HCT116 (cell line): ENCODE results near the gene COX7A2L. TPM values are rescaled to one million over a fixed set of nuclear protein-coding genes. Genes with fewer than 3 reads are reported as not detected.

Source experiments
- ATAC-seq: fragments of 200-7000 bp; cut with Tn5 transposase; 2 replicates; pipeline ENCODE4 v1.9.1; 2020; ENCODE audit warnings: mild to moderate bottlenecking, moderate library complexity
- BruUV-seq: library from RNA; stranded (reverse); fragments of 400-500 nt; replicated peaks from 2 replicates; lab custom pipeline; 2021; lab: Mats Ljungman, UMichigan
- CTCF ChIA-PET: fragments of 300-600 bp; sonication (Branson Sonifier 250); formaldehyde crosslinking; loops from one replicate; lab custom pipeline; 2021; ENCODE audit warnings: antibody characterized with exemption; lab: Charles Lee
- POLR2A ChIA-PET: fragments of 300-600, 350-600 bp; sonication (Branson Sonifier 250); formaldehyde crosslinking; loops from one replicate; lab custom pipeline; 2021; ENCODE audit warnings: antibody characterized with exemption; lab: Charles Lee
- RAD21 ChIA-PET, 2 experiments: fragments of 300-600 bp; sonication (Branson Sonifier 250); formaldehyde crosslinking; loops; one replicate each; lab custom pipeline; 2023; ENCODE audit warnings: low total read pairs in 2 of 2; ENCODE audit not compliant: uncharacterized antibody in 2 of 2, unreplicated experiment in 2 of 2, low non-redundant PET in 1 of 2; lab: Charles Lee
- DNase-seq: peaks from one replicate; pipeline ENCODE4 v3.0.0-alpha.2; 2010; ENCODE audit warnings: low read depth, low spot score
- H2AFZ ChIP-seq: fragments of 200-600 bp; shearing (Covaris generic), sonication (generic); 2 replicates; pipeline ENCODE4 v1.6.1; 2017; ENCODE audit warnings: low read depth, mixed run types, mixed read lengths, antibody characterized with exemption, low read length; ENCODE audit not compliant: poor library complexity, severe bottlenecking
- H3K27ac ChIP-seq: 2 replicates; pipeline ENCODE4 v1.5.1; 2012; ENCODE audit warnings: low read depth, low read length
- H3K27me3 ChIP-seq: fragments of 200-600 bp; sonication (generic); 2 replicates; pipeline ENCODE4 v1.6.1; 2016; ENCODE audit warnings: mixed run types, low read length, mixed read lengths; ENCODE audit not compliant: insufficient read depth
- H3K36me3 ChIP-seq, 2 experiments: fragments of 200-500 bp in 1 of 2; fragments of 200-600 bp in 1 of 2; sonication (Bioruptor generic) in 1 of 2; sonication (generic) in 1 of 2; 2 replicates each; pipeline versions ENCODE4 v1.5.1 to v1.6.1; 2014 to 2016; ENCODE audit warnings: low read length in 2 of 2, inconsistent platforms in 1 of 2, mixed read lengths in 1 of 2, mixed run types in 1 of 2; ENCODE audit not compliant: insufficient read depth in 2 of 2, control insufficient read depth in 1 of 2
- H3K4me1 ChIP-seq, 2 experiments: fragments of 200-600 bp in 1 of 2; sonication (generic) in 1 of 2; 2 replicates each; pipeline versions ENCODE4 v1.5.1 to v1.6.1; 2012 to 2017; ENCODE audit warnings: low read length in 2 of 2, inconsistent platforms in 1 of 2, mild to moderate bottlenecking in 1 of 2, mixed read lengths in 1 of 2, mixed run types in 1 of 2, moderate library complexity in 1 of 2; ENCODE audit not compliant: insufficient read depth in 2 of 2, control insufficient read depth in 1 of 2
- H3K4me2 ChIP-seq: fragments of 200-600 bp; sonication (generic); 2 replicates; pipeline ENCODE4 v1.6.1; 2017; ENCODE audit warnings: mixed run types, low read length, mixed read lengths
- H3K4me3 ChIP-seq, 2 experiments: fragments of 200-600 bp in 1 of 2; sonication (generic) in 1 of 2; replicated peaks in 1 of 2; 2 replicates each; pipeline ENCODE4 v1.5.1; 2011 to 2016; ENCODE audit warnings: low read length in 2 of 2, control low read depth in 1 of 2, low read depth in 1 of 2, mild to moderate bottlenecking in 1 of 2, mixed read lengths in 1 of 2, mixed run types in 1 of 2
- H3K79me2 ChIP-seq: fragments of 200-600 bp; sonication (generic); 2 replicates; pipeline ENCODE4 v1.6.1; 2017; ENCODE audit warnings: mild to moderate bottlenecking, mixed run types, low read length, moderate library complexity, mixed read lengths; ENCODE audit not compliant: insufficient read depth
- H3K9ac ChIP-seq: fragments of 200-600 bp; sonication (generic); 2 replicates; pipeline ENCODE4 v1.6.1; 2016; ENCODE audit warnings: low read length, mixed read lengths
- H3K9me2 ChIP-seq: fragments of 200-600 bp; sonication (generic), shearing (Covaris generic); 2 replicates; pipeline ENCODE4 v1.6.1; 2017; ENCODE audit warnings: mixed run types, mild to moderate bottlenecking, moderate library complexity; ENCODE audit not compliant: insufficient read depth
- H3K9me3 ChIP-seq, 2 experiments: fragments of 200-500 bp in 1 of 2; fragments of 200-600 bp in 1 of 2; sonication (Bioruptor generic) in 1 of 2; sonication (generic) in 1 of 2; 2 replicates each; pipeline ENCODE4 v1.6.1; 2014 to 2017; ENCODE audit warnings: low read length in 2 of 2, mixed read lengths in 2 of 2, inconsistent platforms in 1 of 2, low read depth in 1 of 2, mild to moderate bottlenecking in 1 of 2, mixed run types in 1 of 2, moderate library complexity in 1 of 2; ENCODE audit not compliant: control insufficient read depth in 1 of 2, insufficient read depth in 1 of 2
- H4K20me1 ChIP-seq: fragments of 200-600 bp; sonication (generic), shearing (Covaris generic); 2 replicates; pipeline ENCODE4 v1.6.1; 2017; ENCODE audit warnings: mixed run types, mild to moderate bottlenecking, moderate library complexity; ENCODE audit not compliant: insufficient read depth
- CBX3 ChIP-seq: IDR thresholded peaks from 2 replicates; pipeline ENCODE4 v1.6.1; 2012; ENCODE audit warnings: low read depth
- CEBPB ChIP-seq: IDR thresholded peaks from 2 replicates; pipeline ENCODE4 v1.6.1; 2012; ENCODE audit warnings: low read depth
- EGR1 ChIP-seq: IDR thresholded peaks from 2 replicates; pipeline ENCODE4 v1.6.1; 2012; ENCODE audit warnings: low read depth
- ELF1 ChIP-seq: IDR thresholded peaks from 2 replicates; pipeline ENCODE4 v1.6.1; 2012; ENCODE audit warnings: low read depth, borderline replicate concordance
- FOSL1 ChIP-seq: IDR thresholded peaks from 2 replicates; pipeline ENCODE4 v1.6.1; 2012; ENCODE audit warnings: low read depth
- JUND ChIP-seq: IDR thresholded peaks from 2 replicates; pipeline ENCODE4 v1.6.1; 2012
- MAX ChIP-seq: IDR thresholded peaks from 2 replicates; pipeline ENCODE4 v1.6.1; 2012
- POLR2A ChIP-seq: IDR thresholded peaks from 2 replicates; pipeline ENCODE4 v1.7.0; 2011; ENCODE audit warnings: borderline replicate concordance; ENCODE audit not compliant: insufficient read depth, insufficient read length; ENCODE audit errors: extremely low read depth
- RAD21 ChIP-seq: IDR thresholded peaks from 2 replicates; pipeline ENCODE4 v1.6.1; 2012; ENCODE audit warnings: low read depth, mild to moderate bottlenecking
- SP1 ChIP-seq: IDR thresholded peaks from 2 replicates; pipeline ENCODE4 v1.6.1; 2012; ENCODE audit warnings: low read depth
- SRF ChIP-seq: IDR thresholded peaks from 2 replicates; pipeline ENCODE4 v1.6.1; 2012; ENCODE audit warnings: low read depth
- TCF7L2 ChIP-seq: IDR thresholded peaks from 2 replicates; pipeline ENCODE4 v1.7.0; 2011; ENCODE audit warnings: borderline replicate concordance, inconsistent platforms; ENCODE audit not compliant: insufficient read depth, insufficient read length; ENCODE audit errors: extremely low read depth
- YY1 ChIP-seq: IDR thresholded peaks from 2 replicates; pipeline ENCODE4 v1.6.1; 2011; ENCODE audit warnings: low read length, low read depth, moderate library complexity, mild to moderate bottlenecking; ENCODE audit not compliant: insufficient replicate concordance; ENCODE audit errors: extremely low read depth
- ZFX ChIP-seq: fragments of 450-650 bp; IDR thresholded peaks from 2 replicates; pipeline ENCODE4 v1.6.1; 2017
- ZNF274 ChIP-seq: fragments of 200-500 bp; sonication (Bioruptor generic); IDR thresholded peaks from 2 replicates; pipeline ENCODE4 v1.6.1; 2014; ENCODE audit warnings: mild to moderate bottlenecking, low read depth, low read length, inconsistent platforms
- intact Hi-C: fragments of 100-400 bp; cut with micrococcal nuclease; formaldehyde crosslinking; loops from 2 replicates; pipeline ENCODE4 v1.10.0; 2022
- total RNA-seq: library from RNA; stranded (reverse); gene quantifications from one replicate; pipeline ENCODE4 v1.2.1, GENCODE V29; 2021; ENCODE audit not compliant: unreplicated experiment

Gene COX7A2L
- total RNA-seq, 1 experiment from 2014 or later = 104 TPM

GRCh38 chr2:42317486-42317885, 43.5 kb downstream of the COX7A2L start:
- no peak for DNase-seq
- no peak overlapping the region for H3K27ac ChIP-seq
- BruUV-seq = no TSS peak
- no peaks in the 10 kb centered on the region for H3K9me2 ChIP-seq
- TF ChIP-seq MAX (no peak), POLR2A (no peak), FOSL1 (no peak), SRF (no peak), TCF7L2 (no peak), SP1 (no peak), JUND (no peak), ELF1 (no peak), RAD21 (no peak), ZFX (no peak), ZNF274 (no peak), CBX3 (no peak), CEBPB (no peak), EGR1 (no peak), YY1 (no peak)
- TF ChIP-seq, all 23 proteins: peak for 0
- Histone ChIP-seq H4K20me1 (no peaks in the 10 kb centered on the region), H3K9me3 (no peaks in the 10 kb centered on the region), H3K36me3 (peaks cover 8 to 11% of the 10 kb centered on the region in 2 experiments; a peak in 1 of 4 replicates), H3K4me3 (no peak overlapping the region), H3K9ac (no peak overlapping the region), H2AFZ (no peak overlapping the region), H3K4me1 (no peaks in the 10 kb centered on the region), H3K79me2 (no peaks in the 10 kb centered on the region), H3K27me3 (no peaks in the 10 kb centered on the region), H3K4me2 (no peak overlapping the region)
- no peak for ATAC-seq
- ChIA-PET RAD21 (no interaction called here), POLR2A (no interaction called here), CTCF (no interaction called here)
- intact Hi-C loops = no loop called here
